A549 treated with AZD9567 at 1 μM for 4 hours (cell line): Measurements from ENCODE around the gene STOX2. TPM values are rescaled to one million over a fixed set of nuclear protein-coding genes. Genes with fewer than 3 reads are reported as not detected.

ENCODE experiments used
- total RNA-seq: library from RNA; stranded (reverse); fragments of 200-300 nt; extraction: Qiagen RNA extraction; gene quantifications from 5 replicates; pipeline ENCODE4 v1.2.3, GENCODE V29; 2022; ENCODE audit not compliant: insufficient read depth

Gene STOX2, protein sequence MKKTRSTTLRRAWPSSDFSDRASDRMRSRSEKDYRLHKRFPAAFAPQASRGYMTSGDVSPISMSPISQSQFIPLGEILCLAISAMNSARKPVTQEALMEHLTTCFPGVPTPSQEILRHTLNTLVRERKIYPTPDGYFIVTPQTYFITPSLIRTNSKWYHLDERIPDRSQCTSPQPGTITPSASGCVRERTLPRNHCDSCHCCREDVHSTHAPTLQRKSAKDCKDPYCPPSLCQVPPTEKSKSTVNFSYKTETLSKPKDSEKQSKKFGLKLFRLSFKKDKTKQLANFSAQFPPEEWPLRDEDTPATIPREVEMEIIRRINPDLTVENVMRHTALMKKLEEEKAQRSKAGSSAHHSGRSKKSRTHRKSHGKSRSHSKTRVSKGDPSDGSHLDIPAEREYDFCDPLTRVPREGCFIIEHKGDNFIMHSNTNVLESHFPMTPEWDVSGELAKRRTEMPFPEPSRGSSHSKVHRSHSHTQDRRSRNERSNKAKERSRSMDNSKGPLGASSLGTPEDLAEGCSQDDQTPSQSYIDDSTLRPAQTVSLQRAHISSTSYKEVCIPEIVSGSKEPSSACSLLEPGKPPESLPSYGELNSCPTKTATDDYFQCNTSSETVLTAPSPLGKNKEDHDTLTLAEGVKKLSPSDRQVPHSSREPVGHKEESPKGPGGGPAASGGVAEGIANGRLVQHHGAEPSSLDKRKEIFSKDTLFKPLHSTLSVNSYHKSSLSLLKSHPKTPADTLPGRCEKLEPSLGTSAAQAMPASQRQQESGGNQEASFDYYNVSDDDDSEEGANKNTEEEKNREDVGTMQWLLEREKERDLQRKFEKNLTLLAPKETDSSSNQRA (N-terminal part only)
- total RNA-seq = 2.0 to 6.6 TPM (median 2.5 TPM) in 5 replicates

DNA sequence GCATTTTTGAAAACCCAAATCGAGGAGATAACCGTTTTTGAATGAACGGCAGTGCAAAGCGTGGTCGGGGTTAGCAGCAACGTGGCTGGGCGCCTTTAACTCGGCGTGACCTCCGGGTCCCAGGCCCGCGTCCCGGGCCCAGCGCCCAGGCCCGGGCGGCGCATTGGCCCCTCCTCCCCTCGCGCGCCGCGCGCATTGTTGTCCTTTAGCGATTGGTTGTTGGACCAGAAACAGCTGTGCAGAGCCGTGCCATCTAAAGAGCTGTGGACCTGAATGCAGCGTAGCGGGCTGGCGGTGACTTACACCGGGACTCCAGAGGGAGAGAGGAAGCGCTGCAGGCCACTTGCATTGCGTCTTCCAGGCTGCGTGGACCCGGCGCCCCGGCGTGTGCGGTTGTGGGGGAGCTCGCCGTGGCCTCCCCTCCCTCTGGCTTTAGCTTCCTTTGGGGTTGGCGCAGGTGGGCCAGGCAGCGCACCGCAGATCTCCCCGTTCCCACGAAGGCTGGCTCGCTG, at the start of gene STOX2:
Gene STOX2 (plus strand): TSS at position 227 of the 512 bp plus-strand sequence. CDS start 1,484 bp downstream, outside the sequence.

Other genes starting within 250 kb of the STOX2 start
- 15.0 to 21.4 TPM (median 17.3 TPM) in 5 replicates for gene RWDD4, start 246.1 kb upstream of the STOX2 start, total RNA-seq
- gene TRAPPC11, start 246.0 kb upstream of the STOX2 start, total RNA-seq = 8.8 to 27.9 TPM (median 10.7 TPM) in 5 replicates